HPDE6-E6E7 (cell line): ENCODE data around the gene SRCIN1.

Experiments used
- DNase-seq: peaks from one replicate; pipeline ENCODE4 v3.0.0; 2011; ENCODE audit warnings: missing footprints; ENCODE audit errors: extremely low spot score

SRCIN1 gene

GRCh38 chr17:38562903-38563302, 42.8 kb downstream of the SRCIN1 start:
- DNase-seq, result no peak

GRCh38 chr17:38562215-38562569, 43.6 kb downstream of the SRCIN1 start:
- no peak for DNase-seq

GRCh38 chr17:38561416-38562214, 44.1 kb downstream of the SRCIN1 start:
- DNase-seq, result no peak

- no peak for DNase-seq
Measured at GRCh38 chr17:38560503-38561318, 45.0 kb downstream of the SRCIN1 start.

DNA sequence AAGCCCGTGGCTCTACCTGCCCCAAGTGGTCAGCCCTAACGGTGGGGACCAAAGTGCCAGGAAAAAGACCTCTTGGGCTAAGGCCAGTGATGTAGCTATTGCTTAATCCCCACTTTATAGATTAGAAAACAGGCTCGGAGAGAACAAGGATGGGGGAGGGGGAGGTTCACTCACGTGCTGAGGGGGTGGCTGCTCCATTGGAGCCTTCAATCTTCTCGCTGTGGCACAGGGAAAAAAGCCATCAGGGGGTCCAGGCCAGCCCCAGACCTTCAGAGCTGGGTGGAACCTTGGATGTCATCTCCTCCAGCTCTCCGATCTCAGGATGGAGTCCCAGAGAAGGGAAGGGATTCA, 45.9 kb downstream of the SRCIN1 start:
- no peak for DNase-seq

DNA sequence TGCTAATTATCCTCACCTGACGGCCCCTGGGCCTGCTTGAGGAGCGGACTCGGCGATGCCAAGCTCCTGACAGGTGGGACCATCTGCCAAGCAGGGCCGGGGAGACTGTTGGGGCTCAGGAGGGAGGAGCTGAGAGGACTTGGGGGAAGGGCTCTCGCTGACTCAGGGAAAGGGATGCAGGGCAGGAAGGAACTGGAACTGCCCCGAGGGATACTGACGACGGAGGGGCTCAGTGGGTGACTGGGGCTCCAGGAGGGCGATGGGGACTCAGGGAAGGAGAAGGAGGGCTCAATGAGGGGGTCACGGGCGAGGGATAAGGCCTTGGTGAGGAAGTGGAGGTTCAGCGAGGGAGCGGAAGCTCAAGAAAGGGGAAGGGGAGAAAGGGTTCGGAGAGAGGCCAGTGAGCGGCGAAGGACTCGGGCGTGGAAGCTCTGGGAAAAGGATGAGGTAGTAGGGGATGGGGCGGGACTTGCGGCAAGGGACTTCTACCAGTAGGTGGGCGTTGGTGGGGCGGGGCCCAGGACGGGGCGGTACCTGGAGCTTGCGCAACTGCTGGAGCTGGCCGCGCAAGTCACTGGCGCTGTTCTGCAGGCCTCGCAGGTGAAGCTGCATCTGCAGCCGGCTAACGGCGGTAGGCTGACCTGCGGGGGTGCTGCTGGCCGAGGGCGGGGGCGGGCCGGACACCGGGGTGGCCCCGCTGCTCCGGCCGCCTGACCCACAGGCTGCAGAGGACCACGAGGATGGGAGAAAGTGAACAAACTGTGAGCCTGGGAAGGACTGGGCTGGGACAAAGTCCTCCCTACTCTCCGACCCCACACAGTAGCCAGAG, 46.5 kb downstream of the SRCIN1 start:
- DNase-seq, result peak; percentile 93

GRCh38 chr17:38558728-38559050, 47.1 kb downstream of the SRCIN1 start:
- peak; percentile 20 for DNase-seq

DNA sequence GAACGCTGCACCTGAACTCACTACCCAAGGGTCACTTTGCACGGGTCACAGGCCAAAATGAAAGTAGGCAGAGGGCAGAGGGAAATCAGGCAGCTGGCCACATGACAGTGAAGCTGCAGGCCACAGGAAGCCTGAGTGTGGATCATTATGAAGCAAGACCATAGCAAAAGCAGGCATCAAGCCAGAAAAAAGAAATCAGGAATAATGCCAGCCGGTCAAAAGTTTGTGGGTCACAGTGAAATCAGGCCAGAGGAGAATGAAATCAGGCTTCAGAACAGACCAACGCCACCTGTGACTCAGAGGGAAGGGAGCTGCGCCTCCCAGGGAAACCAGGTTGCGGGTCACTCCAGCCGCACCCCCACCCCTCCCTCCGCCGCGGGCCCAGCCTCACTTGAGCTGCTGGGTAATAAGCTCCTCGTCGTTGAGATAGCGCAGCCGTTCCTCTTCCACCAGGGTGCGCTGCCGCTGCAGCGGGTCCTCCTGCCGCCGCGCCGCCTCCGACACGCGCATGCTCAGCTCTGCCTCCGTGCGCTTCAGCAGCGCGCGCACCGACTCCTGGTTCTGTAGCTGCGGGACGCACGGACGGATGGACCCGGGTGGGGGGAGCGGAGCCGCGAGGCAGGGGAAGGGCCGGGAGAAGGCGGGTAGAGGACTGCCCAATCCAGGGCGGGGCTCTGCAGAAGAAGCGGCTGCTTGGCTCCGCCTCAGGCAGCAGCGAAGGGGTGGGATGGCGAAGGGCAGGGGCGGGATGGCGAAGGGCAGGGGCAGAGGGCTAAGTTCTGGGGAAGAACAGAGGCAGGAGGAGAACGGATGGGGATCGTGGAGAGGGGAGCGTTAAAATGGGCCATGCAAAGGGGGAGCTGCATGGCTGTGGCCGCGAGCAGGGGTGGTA, 47.7 kb downstream of the SRCIN1 start:
- DNase-seq, result peak; percentile 96

DNA sequence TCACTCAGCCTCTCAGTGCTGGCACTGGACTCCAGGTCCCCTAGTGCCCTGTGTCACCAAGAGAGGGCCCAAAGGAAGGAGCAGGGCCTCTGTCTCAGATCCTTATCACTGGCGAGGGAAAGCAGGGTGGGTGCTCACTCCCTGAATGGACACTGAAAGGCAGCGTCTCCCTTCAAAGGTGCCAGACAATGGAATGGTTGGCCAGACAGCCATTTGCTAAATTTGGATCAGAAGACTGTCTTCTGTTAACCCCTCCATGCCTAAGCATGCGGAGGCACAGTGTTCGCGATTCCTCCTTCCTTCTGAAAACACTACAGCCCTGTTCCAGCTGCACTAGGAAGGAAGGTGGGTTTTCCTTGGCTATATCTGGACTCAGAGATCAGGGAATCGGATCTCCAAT, 48.4 kb downstream of the SRCIN1 start:
- no peak for DNase-seq

GRCh38 chr17:38556239-38556638, 49.5 kb downstream of the SRCIN1 start:
- peak; percentile 41 for DNase-seq

- no peak for DNase-seq
Measured at GRCh38 chr17:38554430-38555350, 51.1 kb downstream of the SRCIN1 start.

- no peak for DNase-seq
Measured at GRCh38 chr17:38552343-38552742, 53.4 kb downstream of the SRCIN1 start.

GRCh38 chr17:38551121-38551520, 54.6 kb downstream of the SRCIN1 start:
- DNase-seq, result no peak

- DNase-seq, result peak; percentile 79
Measured at GRCh38 chr17:38550661-38551060, 55.1 kb downstream of the SRCIN1 start.

DNA sequence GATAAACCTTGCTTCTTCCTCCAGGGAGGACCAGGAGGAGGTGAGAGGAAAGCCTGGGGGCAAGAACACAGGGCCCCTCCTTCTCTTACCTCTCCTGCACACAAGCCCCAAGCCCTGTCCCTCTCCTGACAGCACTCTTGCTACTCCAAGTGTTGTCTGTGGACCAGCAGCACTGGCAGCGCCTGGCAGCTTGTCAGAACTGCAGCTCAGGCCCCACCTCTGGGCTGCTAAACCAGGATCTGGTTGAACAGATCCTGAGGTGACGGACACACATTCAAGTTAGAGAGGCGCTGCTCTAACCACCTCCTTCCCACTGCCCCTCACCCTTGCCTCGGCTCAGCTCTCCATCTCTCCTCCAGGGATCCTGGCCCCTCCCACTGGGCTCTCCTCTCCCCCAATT, 56.5 kb downstream of the SRCIN1 start:
- DNase-seq, result no peak

GRCh38 chr17:38547444-38547843, 58.3 kb downstream of the SRCIN1 start:
- no peak for DNase-seq

- DNase-seq, result no peak
Measured at GRCh38 chr17:38546396-38546795, 59.4 kb downstream of the SRCIN1 start.

- no peak for DNase-seq
Measured at GRCh38 chr17:38545531-38546225, 60.1 kb downstream of the SRCIN1 start.

- DNase-seq, result no peak
Measured at GRCh38 chr17:38544839-38545209, 60.9 kb downstream of the SRCIN1 start.
